ENCODE data around the gene GRAMD1A. TPM values are rescaled to one million over a fixed set of nuclear protein-coding genes. Genes with fewer than 3 reads are reported as not detected.

The GRAMD1A gene
- total RNA-seq, 2 donors from 2014 or later: 115 to 137 TPM

DNA sequence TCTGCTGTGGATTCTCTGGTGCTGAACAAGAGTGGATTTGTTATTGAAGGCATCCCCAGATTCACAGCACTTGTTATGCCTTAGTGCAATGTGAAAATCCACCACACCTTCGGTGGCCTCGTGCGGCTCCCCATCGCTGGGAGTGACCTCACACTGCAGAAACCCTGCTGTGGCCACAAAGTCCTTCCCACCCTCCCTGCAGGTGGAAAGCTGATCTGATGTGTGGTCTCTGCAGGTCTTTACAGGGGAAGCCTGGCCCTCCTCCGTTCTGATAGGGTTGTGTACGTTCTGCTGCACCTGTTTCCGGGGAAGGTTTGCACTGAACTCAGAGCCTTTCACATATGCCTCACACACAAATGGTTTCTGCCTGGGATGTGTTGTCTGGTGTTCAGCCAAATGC, 41.1 kb upstream of the GRAMD1A start:
- Histone ChIP-seq H3K4me3 (ENCODE audit: low read length) (peak overlapping the region; percentile 99), H3K27ac (ENCODE audit: low read depth, low read length) (no peak overlapping the region), H3K9me3 (ENCODE audit: control insufficient read depth, low read length) (peaks cover 84% of the 10 kb centered on the region), H3K36me3 (ENCODE audit: control insufficient read depth, insufficient read depth, low read length) (peaks cover 80% of the 10 kb centered on the region), H3K27me3 (ENCODE audit: control insufficient read depth, insufficient read depth, low read length, poor library complexity, severe bottlenecking) (no peaks in the 10 kb centered on the region), H3K4me1 (ENCODE audit: control insufficient read depth, insufficient read depth, low read length) (no peaks in the 10 kb centered on the region), H3K9ac (ENCODE audit: extremely low read depth, low read length, poor library complexity, severe bottlenecking) (no peak overlapping the region)
- Mint-ChIP-seq H3K4me1 (peaks cover 8% of the 10 kb centered on the region), H3K36me3 (ENCODE audit: low read depth) (peaks cover 87% of the 10 kb centered on the region), H3K9me3 (peaks cover 91% of the 10 kb centered on the region), H3K27ac (no peak overlapping the region), H3K4me3 (no peak overlapping the region), H3K27me3 (ENCODE audit: insufficient read depth) (no peaks in the 10 kb centered on the region)
- TF ChIP-seq, protein P1, sequence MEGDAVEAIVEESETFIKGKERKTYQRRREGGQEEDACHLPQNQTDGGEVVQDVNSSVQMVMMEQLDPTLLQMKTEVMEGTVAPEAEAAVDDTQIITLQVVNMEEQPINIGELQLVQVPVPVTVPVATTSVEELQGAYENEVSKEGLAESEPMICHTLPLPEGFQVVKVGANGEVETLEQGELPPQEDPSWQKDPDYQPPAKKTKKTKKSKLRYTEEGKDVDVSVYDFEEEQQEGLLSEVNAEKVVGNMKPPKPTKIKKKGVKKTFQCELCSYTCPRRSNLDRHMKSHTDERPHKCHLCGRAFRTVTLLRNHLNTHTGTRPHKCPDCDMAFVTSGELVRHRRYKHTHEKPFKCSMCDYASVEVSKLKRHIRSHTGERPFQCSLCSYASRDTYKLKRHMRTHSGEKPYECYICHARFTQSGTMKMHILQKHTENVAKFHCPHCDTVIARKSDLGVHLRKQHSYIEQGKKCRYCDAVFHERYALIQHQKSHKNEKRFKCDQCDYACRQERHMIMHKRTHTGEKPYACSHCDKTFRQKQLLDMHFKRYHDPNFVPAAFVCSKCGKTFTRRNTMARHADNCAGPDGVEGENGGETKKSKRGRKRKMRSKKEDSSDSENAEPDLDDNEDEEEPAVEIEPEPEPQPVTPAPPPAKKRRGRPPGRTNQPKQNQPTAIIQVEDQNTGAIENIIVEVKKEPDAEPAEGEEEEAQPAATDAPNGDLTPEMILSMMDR (conservative IDR thresholded peaks at IDR 0.05): no peak
- DNase-seq: no peak
- WGBS, 2 experiments (ENCODE audit: insufficient coverage in 1 of 2, insufficient read length in 1 of 2): 67 to 88% methylated on average over 3 to 7 of the region's 7 CpGs

DNA sequence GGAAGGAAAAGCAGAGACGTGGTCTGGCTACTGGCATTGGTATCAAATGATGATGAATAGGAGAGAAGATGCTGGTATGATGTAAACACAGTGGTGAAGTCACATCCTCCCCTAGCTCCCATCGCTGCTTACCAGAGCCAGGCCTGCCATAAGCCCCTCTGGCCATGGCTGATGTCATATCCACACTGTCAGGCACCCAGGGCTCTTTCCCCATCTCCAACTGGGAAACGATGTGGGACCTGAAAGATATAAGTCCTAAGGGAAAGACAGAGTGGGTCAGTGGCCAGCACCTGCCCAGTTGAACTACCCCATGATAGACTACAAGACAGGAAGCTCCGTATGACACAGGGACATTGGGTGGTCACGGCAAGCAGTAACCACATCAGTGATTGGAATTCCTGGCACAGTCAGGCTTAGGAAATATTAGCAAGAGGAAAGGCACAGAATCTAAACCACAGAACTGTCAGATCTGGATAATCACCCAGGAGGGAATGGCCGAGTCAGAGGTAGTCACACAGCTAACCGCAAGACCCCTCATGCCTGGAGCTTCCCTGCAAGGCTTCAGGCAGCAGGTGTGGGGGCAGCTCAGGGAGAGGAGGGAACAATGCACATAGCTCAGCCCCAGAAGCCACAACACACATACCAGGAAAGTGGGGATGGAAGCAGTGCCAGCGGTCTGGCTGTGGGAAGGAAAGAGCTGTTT, 39.9 kb upstream of the GRAMD1A start:
- WGBS, 2 experiments (ENCODE audit: insufficient coverage in 1 of 2, insufficient read length in 1 of 2): 93 to 95% methylated on average over 6 to 8 of the region's 8 CpGs
- Histone ChIP-seq H3K36me3 (ENCODE audit: control insufficient read depth, insufficient read depth, low read length) (peaks cover 70% of the 10 kb centered on the region), H3K4me3 (ENCODE audit: low read length) (peak overlapping the region; percentile 99), H3K4me1 (ENCODE audit: control insufficient read depth, insufficient read depth, low read length) (no peaks in the 10 kb centered on the region), H3K27ac (ENCODE audit: low read depth, low read length) (no peak overlapping the region), H3K27me3 (ENCODE audit: control insufficient read depth, insufficient read depth, low read length, poor library complexity, severe bottlenecking) (no peaks in the 10 kb centered on the region), H3K9ac (ENCODE audit: extremely low read depth, low read length, poor library complexity, severe bottlenecking) (no peak overlapping the region), H3K9me3 (ENCODE audit: control insufficient read depth, low read length) (peaks cover 73% of the 10 kb centered on the region)
- H3K9me3 Mint-ChIP-seq: peaks cover 88% of the 10 kb centered on the region
- H3K4me1 Mint-ChIP-seq: peaks cover 10% of the 10 kb centered on the region
- TF ChIP-seq, protein P1 (conservative IDR thresholded peaks at IDR 0.05): no peak
- peaks cover 2% of the 10 kb centered on the region for H3K27me3 Mint-ChIP-seq (ENCODE audit: insufficient read depth)
- no peak overlapping the region for H3K27ac Mint-ChIP-seq
- no peak for DNase-seq
- H3K36me3 Mint-ChIP-seq (ENCODE audit: low read depth): peaks cover 77% of the 10 kb centered on the region
- H3K4me3 Mint-ChIP-seq: no peak overlapping the region

DNA sequence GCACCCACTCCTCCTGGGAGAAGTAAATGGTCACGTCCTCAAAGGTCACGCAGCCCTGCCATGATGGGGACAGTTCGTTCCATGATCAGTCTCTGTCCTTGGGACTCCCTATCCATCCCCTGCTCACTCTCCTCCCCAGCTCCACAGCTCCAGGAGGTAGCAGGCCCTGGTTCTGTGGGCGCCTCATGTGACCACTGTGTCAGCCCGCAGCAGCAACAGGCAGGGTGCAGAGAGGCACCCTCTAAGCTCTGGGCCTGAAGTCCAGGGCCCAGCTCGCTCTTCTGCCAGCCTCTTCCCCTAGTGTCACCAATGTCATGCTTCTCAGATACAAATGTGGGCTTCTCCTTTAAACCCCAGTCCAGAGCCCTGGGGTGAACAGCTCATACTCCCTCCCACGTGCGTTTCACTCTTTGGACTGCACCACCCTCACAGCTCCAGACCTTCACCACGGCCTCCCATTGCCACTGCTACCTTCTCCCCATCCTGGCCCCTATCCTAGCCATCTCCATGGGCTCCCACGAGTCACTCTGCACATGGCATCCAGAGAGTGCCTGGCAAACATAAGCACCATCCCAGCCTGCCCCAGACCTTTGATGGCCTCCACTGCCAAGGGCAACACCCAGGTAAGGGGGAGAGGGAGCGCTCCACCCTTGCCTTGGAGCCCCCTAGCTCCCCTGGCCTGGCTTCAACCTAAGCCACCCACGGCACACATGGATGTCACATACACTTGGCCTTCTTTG, 39.0 kb upstream of the GRAMD1A start:
- Mint-ChIP-seq H3K36me3 (ENCODE audit: low read depth) (peaks cover 69% of the 10 kb centered on the region), H3K27ac (no peak overlapping the region), H3K9me3 (peaks cover 88% of the 10 kb centered on the region), H3K27me3 (ENCODE audit: insufficient read depth) (peaks cover 2% of the 10 kb centered on the region), H3K4me1 (peaks cover 10% of the 10 kb centered on the region), H3K4me3 (peak overlapping the region; percentile 85)
- no peaks in the 10 kb centered on the region for H3K27me3 ChIP-seq (ENCODE audit: control insufficient read depth, insufficient read depth, low read length, poor library complexity, severe bottlenecking)
- no peak for DNase-seq
- H3K9ac ChIP-seq (ENCODE audit: extremely low read depth, low read length, poor library complexity, severe bottlenecking): no peak overlapping the region
- H3K27ac ChIP-seq (ENCODE audit: low read depth, low read length): no peak overlapping the region
- peaks cover 70% of the 10 kb centered on the region for H3K9me3 ChIP-seq (ENCODE audit: control insufficient read depth, low read length)
- 92 to 94% methylated on average over 7 to 12 of the region's 12 CpGs for WGBS, 2 experiments (ENCODE audit: insufficient coverage in 1 of 2, insufficient read length in 1 of 2)
- H3K36me3 ChIP-seq (ENCODE audit: control insufficient read depth, insufficient read depth, low read length): peaks cover 62% of the 10 kb centered on the region
- peak overlapping the region; percentile 99 for H3K4me3 ChIP-seq (ENCODE audit: low read length)
- H3K4me1 ChIP-seq (ENCODE audit: control insufficient read depth, insufficient read depth, low read length): no peaks in the 10 kb centered on the region
- TF ChIP-seq, protein P1 (conservative IDR thresholded peaks at IDR 0.05): no peak
